ENCODE results near the gene RAB1B.

Gene RAB1B

DNA sequence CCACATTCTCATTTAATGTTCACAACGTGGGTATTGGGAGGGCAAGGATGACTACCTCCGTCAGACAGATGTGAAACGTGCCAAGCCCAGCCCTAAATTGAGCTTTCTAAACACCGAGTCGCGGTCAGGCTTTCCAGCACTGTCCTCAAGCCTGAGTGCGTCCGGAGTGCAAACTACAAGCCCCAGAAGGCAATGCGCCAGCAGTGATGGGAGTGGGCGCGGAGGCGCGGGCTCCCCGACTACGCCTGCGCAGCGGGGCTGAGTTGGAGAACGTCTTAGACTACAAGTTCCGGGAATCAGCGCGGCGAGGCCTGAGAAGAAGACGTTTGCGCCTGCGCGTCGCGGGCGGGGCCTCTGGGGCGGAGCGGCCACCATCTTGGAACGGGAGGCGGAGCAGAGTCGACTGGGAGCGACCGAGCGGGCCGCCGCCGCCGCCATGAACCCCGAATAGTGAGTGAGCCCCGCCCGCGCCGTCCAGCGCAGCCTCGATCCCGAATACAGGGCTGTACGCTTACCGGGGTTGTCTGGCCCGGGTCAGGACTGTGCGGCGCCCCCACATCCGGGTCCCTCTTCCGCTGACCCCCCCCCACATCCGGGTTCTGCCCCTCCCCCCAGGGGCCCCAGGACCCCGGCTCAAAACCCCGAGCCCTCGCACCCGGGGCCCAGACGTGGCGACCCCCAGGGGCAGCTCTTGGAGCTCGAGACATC, at the start of gene RAB1B:
Gene RAB1B (plus strand): TSS at position 396 of the 708 bp plus-strand sequence. CDS start 41 bp downstream, at position 437.
- DNase-seq: peak; percentile 100

DNA sequence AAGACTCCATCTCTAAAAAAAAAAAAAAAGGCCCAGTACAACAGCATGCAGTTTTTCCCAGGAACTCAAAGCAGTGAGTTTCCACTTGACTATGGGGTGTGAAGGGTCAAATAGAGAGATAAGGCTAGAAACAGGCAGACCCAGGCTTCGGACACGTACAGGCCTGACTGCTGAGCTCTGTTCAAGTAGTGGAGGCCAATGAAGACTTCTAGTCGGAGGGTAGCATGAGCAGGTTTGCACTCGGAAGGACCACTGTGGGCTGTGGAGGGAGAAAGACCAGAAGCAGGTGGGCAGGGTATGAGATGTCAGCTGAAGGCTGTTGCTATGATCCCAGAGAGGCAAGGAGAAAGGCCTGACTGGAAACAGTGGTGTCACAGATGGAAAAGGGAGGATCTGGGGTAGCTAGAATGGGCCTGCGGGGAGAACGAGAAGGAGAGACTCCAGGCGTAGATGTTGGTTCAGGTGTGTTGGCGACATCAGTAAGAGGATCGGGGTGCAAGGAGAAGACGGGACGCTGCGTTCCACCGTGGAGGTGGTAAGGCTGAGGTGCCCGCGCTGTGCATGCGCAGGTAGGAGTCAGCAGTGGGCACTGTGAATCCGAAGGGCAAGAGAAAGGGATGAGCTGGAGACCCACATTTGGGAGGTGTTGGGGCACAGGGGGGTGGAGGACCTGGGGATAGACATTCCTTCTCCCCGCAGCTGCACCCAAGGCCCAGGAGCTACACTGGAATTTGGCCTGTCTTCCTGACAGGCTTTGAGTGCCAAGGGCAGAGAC, 49.4 kb upstream of the RAB1B start:
- no peak for DNase-seq

DNA sequence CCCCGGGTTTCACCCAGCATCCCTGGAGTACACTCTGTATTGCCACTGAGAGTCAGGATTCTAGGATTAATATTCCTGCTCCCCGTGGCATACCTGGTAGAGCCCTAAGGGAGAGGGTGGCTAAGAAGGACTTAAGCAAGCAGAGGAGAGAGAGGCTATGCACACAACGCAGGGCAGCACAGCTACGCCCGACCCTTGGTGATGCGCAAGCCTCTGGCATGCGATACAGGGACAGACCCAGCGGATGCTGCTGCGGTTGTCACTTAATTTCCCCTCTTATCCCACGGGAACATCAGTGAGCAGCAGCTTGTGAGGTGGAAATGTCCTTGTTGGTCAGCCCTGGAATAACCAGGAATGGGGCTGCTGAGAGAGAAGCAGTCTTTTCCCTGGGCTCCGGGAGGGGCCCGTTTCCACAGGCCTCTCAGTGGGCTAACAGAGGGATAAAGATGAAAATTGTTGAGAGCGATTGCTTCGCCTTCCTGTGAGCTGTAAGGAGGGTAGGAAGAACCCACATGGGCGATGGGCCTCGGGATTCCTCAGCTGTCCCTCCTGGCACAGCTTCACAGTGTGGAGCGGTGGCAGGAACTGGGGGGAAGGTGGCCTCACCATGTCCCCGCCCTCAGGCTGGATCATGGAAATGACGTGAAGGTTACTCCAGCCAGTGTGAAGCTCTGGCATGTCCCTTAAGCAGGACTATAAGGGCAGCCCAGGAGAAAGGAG, 48.4 kb upstream of the RAB1B start:
- no peak for DNase-seq

DNA sequence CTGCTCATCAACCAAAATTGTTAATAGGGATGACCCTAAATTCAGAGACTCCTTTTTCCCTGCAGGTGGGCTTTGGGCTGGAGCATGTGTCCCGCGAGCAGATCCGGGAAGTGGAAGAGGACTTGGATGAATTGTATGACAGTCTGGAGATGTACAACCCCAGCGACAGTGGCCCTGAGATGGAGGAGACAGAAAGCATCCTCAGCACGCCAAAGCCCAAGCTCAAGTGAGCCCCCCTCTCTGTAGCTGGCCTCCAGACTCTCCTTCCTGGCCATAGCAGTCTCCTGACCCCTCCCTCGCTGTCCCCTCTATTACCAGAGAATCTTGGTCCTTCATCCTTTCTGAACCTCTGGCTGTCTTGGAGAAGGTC, 47.9 kb upstream of the RAB1B start:
- no peak for DNase-seq

DNA sequence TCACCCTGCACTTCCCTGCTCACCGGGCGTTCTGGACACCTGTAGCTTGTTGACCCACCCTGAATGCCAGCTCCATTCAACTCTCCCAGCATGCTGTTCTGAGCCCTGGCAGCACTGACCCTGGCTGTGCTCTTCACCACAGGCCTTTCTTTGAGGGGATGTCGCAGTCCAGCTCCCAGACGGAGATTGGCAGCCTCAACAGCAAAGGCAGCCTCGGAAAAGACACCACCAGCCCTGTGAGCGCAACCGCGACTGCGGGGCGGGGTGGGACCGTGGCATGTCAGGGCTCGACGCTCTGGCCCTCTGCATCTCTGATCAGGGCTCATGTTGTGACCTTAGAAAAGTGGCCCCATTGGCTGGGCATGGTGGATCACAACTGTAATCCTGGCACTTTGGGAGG, 47.4 kb upstream of the RAB1B start:
- no peak for DNase-seq

DNA sequence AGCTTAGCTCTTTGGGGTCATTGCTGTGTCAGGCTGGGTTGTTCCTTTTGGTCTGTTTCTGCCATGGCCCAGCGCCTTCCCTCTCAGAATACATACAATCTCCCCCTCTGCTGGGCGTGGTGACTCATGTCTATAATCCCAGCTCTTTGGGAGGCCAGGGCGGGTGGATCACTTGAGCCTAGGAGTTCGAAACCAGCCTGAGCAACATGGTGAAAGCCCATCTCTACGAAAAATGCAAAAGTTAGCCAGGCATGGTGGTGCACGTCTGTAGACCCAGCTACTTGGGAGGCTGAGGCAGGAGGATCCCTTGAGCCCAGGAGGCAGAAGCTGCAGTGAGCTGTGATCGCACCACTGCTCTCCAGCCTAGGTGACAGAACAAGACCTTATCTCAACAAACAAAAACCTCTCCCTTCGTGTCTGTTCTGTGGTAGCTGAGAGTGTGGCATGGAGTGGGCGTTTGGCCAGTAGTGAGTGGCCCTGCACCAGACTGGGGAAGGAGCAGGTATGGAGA, 46.7 kb upstream of the RAB1B start:
- no peak for DNase-seq

DNA sequence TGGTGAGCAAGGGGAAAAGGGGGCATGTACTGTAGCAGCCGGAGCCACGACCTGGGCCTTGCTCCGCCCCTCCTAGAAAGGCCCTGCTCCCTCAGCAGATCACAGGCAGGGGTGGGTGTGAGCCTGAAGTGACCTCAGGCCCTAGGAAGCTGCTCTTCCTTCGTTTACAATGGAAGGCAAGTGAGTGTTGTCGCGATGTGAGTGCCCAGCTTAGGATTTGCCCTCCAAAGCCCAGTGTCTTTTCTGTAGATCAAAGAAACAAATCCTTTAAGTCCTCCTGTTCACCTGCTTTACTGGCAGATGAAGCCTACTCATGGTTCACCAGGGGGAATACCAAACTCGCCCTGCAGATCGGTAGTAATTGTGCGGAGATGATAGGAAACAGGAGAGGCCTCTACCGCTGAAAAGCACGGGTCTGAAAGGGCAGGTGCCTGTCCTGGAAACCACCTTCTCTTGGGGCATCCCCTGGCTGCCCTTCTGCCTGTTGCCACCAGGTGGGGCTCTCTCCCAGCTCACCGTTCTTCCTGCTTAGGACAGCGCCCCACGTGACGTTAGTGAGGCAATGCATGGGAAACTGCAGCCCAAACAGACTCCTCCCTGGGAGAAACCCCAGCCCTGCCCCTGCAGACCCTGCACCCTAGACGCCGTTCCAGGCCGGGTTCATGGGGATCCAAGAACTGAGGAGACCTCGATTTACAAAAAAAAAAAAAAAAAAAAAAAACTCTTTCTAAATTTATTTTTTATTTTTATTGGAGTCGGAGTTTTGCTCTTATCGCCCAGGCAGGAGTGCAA, 45.9 kb upstream of the RAB1B start:
- peak; percentile 94 for DNase-seq

DNA sequence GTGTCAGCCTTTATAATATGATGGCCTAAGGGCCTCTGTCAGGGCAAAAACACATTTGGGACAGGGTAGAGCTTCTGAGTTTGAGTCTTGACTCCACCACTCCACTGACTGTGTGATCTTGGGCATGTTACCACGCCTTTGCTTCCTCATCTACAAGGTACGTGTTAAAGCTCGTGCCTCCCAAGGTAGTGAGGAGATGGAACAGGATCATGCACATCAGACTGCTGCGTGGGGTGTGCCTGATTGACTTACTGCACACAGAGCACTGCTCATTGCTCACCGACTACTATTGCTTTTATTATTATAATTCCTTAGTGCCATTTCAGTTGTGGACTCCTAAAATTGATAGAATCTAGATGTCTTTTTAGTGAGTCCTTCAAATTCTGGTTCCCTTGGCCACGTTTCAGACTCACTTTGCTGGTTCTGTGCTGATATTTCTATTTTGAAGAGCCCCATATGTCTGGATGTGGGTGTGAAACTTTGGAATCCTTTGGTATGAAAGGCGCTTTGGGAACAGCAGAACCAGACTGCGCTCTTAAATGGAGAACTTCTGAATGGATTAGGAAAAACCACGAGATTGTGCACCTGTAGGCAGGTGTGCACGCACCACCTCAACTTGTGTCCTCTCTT, 44.1 kb upstream of the RAB1B start:
- DNase-seq: no peak

DNA sequence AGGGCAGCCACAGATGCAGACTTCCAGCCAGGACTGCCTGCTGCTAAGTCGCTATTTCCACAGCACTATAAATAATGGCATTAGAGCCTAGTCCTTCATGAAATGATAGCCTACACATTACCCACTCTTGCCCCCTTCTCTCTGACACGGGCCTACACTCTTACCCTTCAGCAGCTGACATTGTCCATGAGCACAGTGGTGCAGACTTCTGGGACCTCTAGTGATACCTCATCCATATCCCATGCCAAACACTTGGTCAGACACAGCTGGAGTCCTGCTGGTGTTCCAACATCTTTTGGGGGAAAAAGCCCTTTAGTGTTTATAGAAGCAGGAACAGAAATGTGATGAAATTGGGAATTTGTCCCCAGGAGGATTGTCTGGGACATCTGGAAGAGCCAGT, 43.4 kb upstream of the RAB1B start:
- no peak for DNase-seq

DNA sequence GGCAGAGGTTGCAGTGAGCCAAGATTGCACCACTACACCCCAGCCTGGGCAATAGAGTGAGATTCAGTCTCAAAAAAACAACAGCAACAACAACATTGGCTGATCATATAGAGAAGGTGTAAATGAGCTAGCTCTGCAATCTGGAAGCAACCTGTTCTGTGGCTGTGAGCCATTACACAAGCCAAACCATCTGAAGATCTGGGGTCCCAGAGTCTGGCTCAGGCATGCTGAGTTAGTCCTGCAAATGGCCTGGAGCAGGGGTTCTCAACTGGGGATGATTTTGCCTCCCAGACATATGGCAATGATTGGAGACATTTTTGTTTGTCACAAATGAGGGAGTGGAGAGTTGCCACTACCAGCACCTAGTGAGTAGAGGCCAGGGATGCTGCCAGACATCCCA, 42.3 kb upstream of the RAB1B start:
- no peak for DNase-seq

DNA sequence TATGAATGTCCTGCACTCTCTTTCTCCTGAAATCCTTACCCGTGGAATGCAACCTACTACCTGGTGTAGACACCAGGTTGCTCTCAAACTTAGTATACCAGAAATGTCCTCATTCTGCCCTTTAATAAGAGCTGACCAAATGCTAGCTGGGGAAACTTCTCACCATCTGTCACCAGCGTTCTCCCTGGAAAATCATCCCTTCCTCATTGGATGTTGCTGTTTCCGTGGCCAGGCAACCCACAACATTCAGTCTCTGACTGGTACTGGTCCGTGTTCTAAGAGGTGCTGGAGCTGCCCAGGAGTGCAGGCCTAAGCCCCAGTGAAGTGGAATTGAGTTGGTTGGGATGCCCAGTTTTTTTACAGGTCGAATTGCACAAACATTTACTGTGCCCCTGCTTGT, 40.7 kb upstream of the RAB1B start:
- DNase-seq: no peak

DNA sequence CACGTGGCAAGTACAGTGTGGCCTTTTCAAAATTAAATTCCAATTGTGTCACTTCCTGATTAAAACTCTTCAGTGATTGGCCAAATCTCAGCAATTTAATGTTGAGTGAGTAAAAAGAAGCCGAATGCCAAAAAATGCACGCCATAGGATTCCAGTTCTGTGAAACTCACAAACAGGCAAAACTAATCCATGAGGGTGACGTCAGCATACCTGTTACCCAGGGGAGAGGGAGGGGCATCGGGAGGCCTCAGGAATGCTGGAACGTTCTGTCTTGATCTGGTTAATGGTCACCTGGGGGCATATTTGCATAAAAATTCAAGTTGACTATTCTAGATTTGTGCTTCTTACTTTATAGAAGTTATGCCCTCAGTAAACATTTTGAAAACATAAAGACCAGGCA, 39.9 kb upstream of the RAB1B start:
- DNase-seq: no peak

DNA sequence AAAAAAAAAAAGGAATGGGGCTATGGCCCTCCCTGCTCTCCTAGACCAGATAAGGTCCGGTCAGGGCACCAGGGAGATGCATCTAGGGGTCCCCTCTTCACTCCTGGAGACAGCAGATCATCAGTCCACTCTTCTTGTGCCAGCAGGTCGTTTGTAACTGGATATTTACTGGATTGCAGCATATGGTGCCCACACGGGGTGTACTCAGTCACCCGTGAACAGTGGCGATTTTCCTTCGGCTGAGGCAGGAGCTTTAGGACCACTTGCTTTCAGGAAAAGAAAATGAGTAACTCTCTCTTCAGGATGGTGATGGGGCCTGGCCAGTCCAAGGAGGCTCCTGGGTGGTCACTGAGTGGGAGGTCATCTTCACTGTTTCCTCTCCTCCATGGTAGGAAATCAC, 38.3 kb upstream of the RAB1B start:
- no peak for DNase-seq

DNA sequence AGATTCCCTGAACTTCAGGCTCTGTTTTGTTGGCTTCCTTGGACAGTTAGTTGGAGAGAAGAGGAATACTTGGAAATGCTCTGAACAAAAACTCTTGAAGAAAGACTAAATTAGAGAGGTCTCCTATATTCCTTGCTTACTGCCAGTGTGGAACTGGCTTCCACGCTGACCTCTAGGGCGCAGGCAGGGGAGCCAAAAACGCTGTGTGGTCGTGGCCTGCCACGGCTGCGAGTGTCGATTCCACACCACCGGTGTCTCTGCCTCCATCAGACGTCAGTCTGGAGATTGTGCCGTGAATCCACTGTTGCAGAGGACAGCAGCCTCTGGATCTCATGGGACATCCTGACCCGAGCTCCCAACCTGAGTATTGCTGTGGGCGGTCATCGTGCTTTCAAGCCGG, 37.5 kb upstream of the RAB1B start:
- no peak for DNase-seq

DNA sequence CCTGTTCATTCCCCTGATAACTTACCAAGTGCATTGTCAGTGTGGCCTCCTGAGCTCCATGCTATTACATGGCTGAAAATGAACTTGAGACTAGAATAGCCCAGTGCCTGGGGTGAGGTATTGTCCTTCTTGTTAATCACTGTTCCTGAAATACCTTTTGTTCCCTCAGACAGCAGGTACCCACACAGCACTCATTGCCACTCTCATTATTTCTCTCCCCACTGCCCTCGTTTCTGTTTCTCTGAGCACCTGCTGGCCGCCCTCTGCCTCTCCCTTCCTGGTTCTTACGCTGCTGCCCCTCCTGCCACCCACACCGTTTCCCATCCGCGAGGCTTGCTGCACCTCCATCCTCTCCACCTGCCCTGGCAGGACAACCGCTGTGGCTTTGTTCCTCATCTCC, 36.9 kb upstream of the RAB1B start:
- DNase-seq: peak; percentile 32

DNA sequence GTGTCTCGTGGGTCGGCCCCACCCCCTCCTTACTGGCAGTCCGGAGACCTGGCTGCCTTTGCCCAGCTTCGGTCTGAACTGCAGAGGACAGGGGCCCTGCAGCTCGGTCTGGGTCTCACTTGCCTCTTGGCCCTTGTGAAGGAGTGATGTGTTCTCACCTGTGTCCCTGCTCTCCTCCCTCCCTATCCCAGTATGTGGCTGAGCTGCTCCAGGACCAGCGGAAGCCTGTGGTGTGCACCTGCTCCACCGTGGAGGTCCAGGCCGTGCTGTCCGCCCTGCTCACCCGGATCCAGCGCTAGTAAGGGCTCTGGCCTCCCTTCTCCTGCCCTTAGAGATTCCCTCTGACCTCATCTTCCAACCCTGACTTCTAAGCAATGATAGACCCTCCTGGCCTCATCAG, 35.7 kb upstream of the RAB1B start:
- DNase-seq: no peak

DNA sequence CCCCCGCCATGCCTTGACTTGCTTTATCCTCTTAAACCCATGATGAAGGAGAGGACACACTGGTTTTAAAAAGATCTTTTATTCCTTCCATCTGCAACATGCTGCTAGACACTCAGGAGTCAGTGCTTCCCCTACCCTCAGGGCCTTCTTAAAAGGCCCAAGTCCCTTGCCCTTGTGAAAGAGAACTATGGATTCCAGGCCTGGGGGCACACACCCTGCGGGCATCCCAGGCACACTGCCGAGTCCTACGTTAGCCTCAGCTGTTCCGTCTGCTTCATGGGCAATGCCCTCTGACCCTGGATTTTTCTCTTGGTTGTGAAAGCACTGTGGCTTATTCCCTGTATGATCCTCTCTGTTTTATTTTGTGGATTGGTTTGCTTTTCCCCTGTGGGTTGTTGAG, 35.1 kb upstream of the RAB1B start:
- no peak for DNase-seq

DNA sequence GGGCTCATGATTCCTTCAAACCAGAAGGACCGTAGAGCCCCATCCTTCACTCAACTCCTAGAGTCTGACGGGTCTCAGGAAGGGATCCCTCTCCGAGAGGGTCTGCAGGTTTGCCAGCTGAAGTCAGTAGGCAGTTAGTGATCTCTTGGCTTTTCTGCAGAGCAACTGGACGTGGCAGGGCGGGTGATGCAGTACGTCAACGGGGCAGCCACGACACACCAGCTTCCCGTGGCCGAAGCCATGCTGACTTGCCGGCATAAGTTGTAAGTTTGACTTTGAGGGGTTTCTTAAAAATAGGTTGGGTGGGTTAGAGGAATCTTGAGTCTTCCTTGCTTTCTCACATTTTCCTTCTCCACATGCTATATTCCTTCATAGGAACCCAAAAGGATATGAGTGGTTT, 33.3 kb upstream of the RAB1B start:
- no peak for DNase-seq

DNA sequence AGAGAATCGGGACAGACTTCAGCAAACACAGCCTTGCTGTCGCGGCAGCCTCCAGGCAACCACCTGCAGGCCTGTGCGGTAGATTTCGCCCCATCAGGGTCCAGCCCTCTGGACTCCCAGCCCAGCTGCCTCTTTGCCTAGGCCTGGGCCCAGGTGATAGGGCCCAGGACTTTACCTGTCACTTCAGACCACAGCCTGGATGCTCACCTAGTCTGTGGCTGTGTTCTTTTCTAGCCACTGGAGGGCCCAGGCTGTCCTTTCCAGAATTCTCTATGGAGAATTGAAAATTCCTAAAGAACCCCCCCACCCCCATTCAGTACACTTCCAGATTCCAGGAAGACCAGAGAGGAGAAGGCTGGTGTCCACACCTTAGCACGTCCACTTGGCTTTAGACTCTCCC, 30.6 kb upstream of the RAB1B start:
- DNase-seq: no peak

DNA sequence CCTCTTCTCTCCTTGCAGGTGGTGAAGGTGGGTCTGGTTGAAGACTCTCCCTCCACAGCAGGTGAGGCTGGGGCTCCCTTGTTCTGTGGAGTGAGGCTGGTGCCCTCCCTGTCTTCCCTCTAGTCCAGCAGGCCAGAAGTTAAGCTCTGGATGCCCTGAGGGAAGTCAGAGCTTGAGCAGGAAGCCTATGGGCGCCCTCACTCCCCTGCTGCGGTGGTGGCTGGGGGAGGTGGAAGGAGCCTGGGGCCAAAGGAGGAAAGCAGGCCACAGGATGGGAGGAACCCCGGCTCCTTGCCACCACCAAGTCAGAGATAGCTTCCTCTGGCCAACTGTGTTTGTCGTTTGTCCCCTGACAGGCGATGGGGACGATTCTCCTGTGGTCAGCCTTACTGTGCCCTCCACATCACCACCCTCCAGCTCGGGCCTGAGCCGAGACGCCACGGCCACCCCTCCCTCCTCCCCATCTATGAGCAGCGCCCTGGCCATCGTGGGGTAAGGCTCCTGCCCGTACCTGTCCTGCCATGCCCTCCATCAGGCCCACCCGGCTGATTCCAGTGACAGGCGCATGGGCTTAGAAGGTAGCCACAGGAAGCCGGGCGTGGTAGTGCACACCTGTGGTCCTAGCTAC, 29.5 kb upstream of the RAB1B start:
- DNase-seq: no peak

DNA sequence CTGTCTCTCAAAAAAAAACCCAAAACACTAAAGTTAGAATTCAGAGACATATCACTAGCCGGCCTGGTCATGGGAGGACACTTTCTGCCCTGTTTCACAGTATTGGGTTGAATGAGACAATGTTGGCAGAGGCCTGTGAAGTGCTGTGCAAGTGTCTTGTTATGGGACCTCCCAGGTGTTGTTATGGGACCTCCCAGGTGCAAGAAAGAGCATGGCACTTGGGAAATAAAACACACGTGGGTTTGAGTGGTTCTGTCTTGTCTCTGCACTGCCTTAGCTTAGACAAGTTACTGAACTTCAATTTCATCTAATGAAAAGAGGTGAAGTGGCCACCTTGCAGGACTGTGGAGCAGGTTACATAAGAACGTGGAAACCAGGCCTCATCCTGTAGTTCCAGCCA, 28.9 kb upstream of the RAB1B start:
- no peak for DNase-seq
